KBM-7 (cell line): Measurements from ENCODE around the gene SSR4.

Source experiments
- DNase-seq: peaks from one replicate; pipeline ENCODE4 v3.0.0-alpha.2; 2015
- in situ Hi-C: fragments of 300-500 bp; cut with MboI; formaldehyde crosslinking; loops from 2 replicates; pipeline ENCODE4 v1.14.3; 2020; ENCODE audit warnings: low sequenced_read_pairs, low pct_unique_long_range_greater_than_20kb, mixed read lengths

Gene SSR4

GRCh38 chrX:153768311-153769157, 25.9 kb upstream of the SSR4 start:
- no peak for DNase-seq
- in situ Hi-C loops: no loop called here

GRCh38 chrX:153769158-153769864, 25.2 kb upstream of the SSR4 start:
- DNase-seq: no peak
- in situ Hi-C loops: no loop called here

- no peak for DNase-seq
- in situ Hi-C loops: no loop called here
Observed at GRCh38 chrX:153769865-153770600, 24.4 kb upstream of the SSR4 start.

GRCh38 chrX:153770601-153771414, 23.7 kb upstream of the SSR4 start:
- in situ Hi-C loops: no loop called here
- no peak for DNase-seq

GRCh38 chrX:153771415-153772315, 22.8 kb upstream of the SSR4 start:
- no peak for DNase-seq
- in situ Hi-C loops: no loop called here

GRCh38 chrX:153772316-153773217, 21.9 kb upstream of the SSR4 start:
- DNase-seq: no peak
- in situ Hi-C loops: no loop called here

- in situ Hi-C loops: no loop called here
Observed at GRCh38 chrX:153773218-153773611, 21.3 kb upstream of the SSR4 start.

GRCh38 chrX:153773741-153774575, 20.5 kb upstream of the SSR4 start:
- no peak for DNase-seq
- in situ Hi-C loops: no loop called here

More at GRCh38 chrX:153773218-153773611, 21.3 kb upstream of the SSR4 start:
- no peak for DNase-seq

- DNase-seq: no peak
- in situ Hi-C loops: no loop called here
Observed at GRCh38 chrX:153774576-153775292, 19.7 kb upstream of the SSR4 start.

- in situ Hi-C loops: no loop called here
- no peak for DNase-seq
Observed at GRCh38 chrX:153775293-153776119, 19.0 kb upstream of the SSR4 start.

GRCh38 chrX:153776120-153776599, 18.3 kb upstream of the SSR4 start:
- DNase-seq: no peak
- in situ Hi-C loops: no loop called here

GRCh38 chrX:153776611-153777045, 17.8 kb upstream of the SSR4 start:
- in situ Hi-C loops: no loop called here
- DNase-seq: no peak

GRCh38 chrX:153777261-153778090, 17.0 kb upstream of the SSR4 start:
- in situ Hi-C loops: no loop called here
- DNase-seq: no peak

- DNase-seq: no peak
- in situ Hi-C loops: no loop called here
Observed at GRCh38 chrX:153778181-153778580, 16.3 kb upstream of the SSR4 start.
